HG03342 (cell line): Measurements from ENCODE around the gene ABCB1.
"Not testable (repeated sequence)": the region's sequence is repeated elsewhere in the genome, so short reads cannot be mapped to it uniquely, and the experiment has no call there.

Experiments used
- ATAC-seq: cut with Tn5 transposase; IDR thresholded peaks from one replicate; pipeline ENCODE4 v1.9.1; 2021; ENCODE audit warnings: mild to moderate bottlenecking, moderate library complexity; ENCODE audit not compliant: unreplicated experiment

The ABCB1 gene

DNA sequence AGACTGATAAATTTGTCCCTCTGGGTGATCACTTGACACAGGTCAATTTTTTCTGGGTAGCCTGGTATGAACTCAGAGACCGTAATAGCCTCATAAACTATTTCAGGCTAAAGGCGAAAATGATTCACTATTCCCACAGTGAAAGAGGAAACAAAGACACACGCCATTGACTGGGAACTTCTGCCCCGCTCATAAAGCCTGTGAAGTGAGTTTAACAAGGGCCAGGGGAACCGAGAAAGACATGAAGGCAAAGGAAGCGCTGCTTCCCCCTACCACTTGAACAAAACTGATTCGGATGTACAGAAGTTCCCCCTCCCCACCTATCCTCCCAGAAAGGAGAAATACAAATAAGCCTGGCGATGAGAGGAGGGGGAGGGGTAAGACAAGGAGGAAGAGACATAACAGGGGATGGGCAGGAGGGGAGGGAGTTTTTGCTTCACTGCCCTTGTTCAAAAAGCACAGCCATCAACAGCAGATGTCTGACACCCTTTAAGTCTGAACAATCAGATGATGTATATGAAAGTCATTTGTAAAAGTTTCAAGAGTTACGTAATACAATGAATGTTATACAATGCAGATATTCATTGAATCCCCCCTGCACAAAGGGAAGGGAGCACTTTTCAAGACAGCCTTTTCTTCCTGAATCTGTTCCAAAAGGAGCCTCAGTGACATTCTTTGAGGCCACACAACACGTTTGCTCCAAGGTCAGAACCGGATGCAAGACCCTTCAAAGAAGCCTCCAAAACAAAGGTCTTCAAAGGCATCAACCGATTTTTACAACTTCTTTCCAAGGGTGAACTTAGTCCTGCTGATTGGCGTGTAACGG, 125.9 kb downstream of the ABCB1 start:
- peak; percentile 78 for ATAC-seq

GRCh38 chr7:87473986-87474385, 126.7 kb downstream of the ABCB1 start:
- no peak for ATAC-seq

DNA sequence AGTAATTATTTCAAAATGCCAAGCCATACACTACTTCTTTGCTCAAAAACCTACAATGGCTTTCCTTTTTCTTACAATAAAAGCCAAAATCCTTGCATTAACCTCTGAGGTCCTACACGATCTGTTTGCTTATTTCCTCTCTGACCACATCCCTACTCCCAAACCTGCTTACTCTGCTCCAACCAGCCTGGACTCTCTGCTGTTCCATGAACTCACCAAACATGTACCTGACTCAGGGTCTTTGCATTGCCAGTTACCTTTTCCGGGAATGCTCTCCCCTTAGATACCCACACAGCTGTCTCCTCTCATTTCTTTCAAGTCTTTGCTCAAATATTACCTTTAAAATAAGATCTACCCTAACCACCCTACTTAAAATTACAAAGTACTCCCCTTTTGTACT, 127.5 kb downstream of the ABCB1 start:
- no peak for ATAC-seq

- no peak for ATAC-seq
These were observed 129.2 kb downstream of the ABCB1 start for GRCh38 chr7:87471473-87471872.

DNA sequence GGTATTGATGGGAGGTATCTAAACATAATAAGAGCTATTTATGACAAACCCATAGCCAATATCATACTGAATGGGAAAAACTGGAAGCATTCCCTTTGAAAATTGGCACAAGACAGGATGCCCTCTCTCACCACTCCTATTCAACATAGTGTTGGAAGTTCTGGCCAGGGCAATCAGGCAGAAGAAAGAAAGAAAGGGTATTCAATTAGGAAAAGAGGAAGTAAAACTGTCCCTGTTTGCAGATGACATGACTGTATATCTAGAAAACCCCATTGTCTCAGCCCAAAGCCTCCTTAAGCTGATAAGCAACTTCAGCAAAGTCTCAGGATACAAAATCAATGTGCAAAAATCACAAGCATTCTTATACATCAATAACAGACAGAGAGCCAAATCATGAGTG, 131.5 kb downstream of the ABCB1 start:
- ATAC-seq, result not testable (repeated sequence)

DNA sequence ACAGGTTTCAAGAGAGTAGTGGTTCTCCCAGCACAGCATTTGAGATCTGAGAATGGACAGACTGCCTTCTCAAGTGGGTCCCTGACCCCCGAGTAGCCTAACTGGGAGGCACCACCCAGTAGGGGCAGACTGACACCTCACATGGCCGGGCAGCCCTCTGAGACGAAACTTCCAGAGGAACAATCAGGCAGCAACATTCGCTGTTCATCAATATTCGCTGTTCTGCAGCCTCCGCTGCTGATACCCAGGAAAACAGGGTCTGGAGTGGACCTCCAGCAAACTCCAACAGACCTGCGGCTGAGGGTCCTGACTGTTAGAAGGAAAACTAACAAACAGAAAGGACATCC, 135.2 kb downstream of the ABCB1 start:
- ATAC-seq, result not testable (repeated sequence)

GRCh38 chr7:87464830-87465533, 135.7 kb downstream of the ABCB1 start:
- not testable (repeated sequence) for ATAC-seq

- no peak for ATAC-seq
These were observed 136.7 kb downstream of the ABCB1 start for GRCh38 chr7:87463982-87464381.

DNA sequence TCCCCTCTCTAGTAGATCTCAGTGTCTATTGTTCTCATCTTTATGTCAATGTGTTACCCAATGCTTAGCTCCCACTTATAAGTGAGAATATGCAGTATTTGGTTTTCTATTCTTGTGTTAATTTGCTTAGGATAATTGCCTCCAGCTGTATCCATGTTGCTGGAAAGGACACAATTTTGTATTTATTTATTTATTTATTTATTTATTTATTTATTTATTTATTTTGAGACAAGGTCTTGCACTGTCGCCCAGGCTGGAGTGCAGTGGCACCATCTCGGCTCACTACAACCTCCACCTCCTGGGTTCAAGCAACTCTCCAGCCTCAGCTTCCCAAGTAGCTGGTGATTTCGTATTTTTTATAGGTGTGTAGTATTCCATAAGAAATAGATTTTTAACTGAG, 140.2 kb downstream of the ABCB1 start:
- not testable (repeated sequence) for ATAC-seq

DNA sequence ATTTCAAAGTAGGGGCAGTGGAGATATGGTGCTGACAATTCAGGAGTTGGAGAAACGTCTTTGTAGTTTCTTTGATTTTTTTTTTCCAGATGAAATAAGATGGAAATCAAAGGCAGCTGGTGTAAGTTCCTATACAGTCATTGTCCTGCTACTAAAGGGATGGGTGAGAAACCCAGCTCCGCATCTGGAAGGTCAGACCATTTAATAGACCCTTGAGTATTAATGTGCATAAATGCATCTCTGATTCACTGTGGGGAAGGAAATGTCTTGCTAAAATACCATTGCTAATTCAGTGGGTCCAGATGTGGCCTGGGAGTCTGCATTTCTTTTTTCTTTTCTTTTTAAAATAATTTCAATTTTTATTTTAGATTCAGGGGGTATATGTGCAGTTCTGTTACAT, 140.7 kb downstream of the ABCB1 start:
- ATAC-seq, result no peak

DNA sequence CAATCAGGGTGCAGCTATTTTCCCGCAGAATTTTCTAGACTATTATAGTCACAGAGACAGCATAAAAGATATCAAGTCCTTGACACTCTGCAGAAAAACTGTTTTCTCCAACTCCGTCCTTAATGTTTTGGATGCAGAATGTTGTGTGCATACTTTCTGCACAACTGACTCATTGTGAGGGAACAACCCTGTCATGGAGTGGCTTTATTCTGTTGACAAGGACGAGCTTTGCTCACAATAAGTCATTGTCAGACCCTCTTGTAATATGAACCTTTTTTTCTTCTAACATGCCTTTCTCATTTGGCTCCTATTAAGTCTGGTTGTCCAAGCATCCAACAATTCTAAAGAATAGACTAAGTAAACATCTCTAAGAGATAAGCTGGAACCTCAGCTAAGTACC, 142.5 kb downstream of the ABCB1 start:
- ATAC-seq, result no peak

DNA sequence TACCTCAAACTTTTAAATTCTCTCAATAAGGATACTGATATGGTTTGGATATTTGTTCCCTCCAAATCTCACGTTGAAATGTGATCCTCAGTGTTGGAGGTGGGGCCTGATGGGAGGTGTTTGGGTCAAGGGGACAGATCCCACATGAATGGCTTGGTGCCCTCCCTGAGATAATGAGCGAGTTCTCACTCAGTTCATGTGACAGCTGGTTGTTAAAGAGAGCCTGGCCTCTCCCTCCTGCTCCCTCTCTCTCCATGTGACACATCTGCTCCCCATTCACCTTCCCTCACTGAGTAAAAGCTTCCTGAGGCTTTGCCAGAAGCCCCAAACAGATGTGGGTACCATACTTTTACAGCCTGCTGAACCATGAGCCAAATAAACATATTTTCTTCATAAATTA, 144.4 kb downstream of the ABCB1 start:
- no peak for ATAC-seq
